ENCODE measurements around the gene PIP5K1B. TPM values are rescaled to one million over a fixed set of nuclear protein-coding genes. Genes with fewer than 3 reads are reported as not detected.

Gene PIP5K1B
- total and polyA plus RNA-seq, 4 donors: 0.09 to 30.9 (median 0.29) TPM

GRCh38 chr9:68898781-68899439 is 193.9 kb downstream of the PIP5K1B start:
- H3K4me1 ChIP-seq (ENCODE audit: control insufficient read depth in 4 of 4, insufficient read depth in 4 of 4, low read length in 3 of 4): peaks cover 0 to 2% (median 0%) of the 10 kb centered on the region in 4 donors
- H3K9ac ChIP-seq (ENCODE audit: low read depth in 1 of 2, low read length in 2 of 2): no peak overlapping the region
- DNase-seq (ENCODE audit: low spot score): no peak
- TF ChIP-seq RXRA (IDR thresholded peaks at IDR 0.05) (no peak), GABPA (IDR thresholded peaks at IDR 0.05 in 1 of 2, conservative IDR thresholded peaks at IDR 0.05 in 1 of 2) (no peak), SP1 (IDR thresholded peaks at IDR 0.05) (no peak), JUND (IDR thresholded peaks at IDR 0.05) (no peak), NR2F2 (IDR thresholded peaks at IDR 0.05) (no peak), TAF1 (conservative IDR thresholded peaks at IDR 0.05) (no peak), CTCF (IDR thresholded peaks at IDR 0.05; ENCODE audit: low read depth, low read length, missing input control) (no peak), HNF4G (IDR thresholded peaks at IDR 0.05) (no peak), RAD21 (IDR thresholded peaks at IDR 0.05) (no peak), FOXA2 (IDR thresholded peaks at IDR 0.05) (no peak), FOXA1 (IDR thresholded peaks at IDR 0.05) (no peak), MAX (IDR thresholded peaks at IDR 0.05) (no peak), HNF4A (conservative IDR thresholded peaks at IDR 0.05) (no peak), ZBTB33 (IDR thresholded peaks at IDR 0.05) (no peak), ATF3 (IDR thresholded peaks at IDR 0.05) (no peak), YY1 (IDR thresholded peaks at IDR 0.05) (no peak)
- no peaks in the 10 kb centered on the region for H3K27me3 ChIP-seq (ENCODE audit: control insufficient read depth in 4 of 4, insufficient read depth in 4 of 4, low read length in 3 of 4)
- no peaks in the 10 kb centered on the region for H3K9me3 ChIP-seq (ENCODE audit: control insufficient read depth in 4 of 4, low read length in 3 of 4)
- H3K27ac ChIP-seq (ENCODE audit: low read depth in 1 of 2, low read length in 2 of 2): no peak overlapping the region
- H3K36me3 ChIP-seq (ENCODE audit: control insufficient read depth in 4 of 4, insufficient read depth in 3 of 4, low read depth in 1 of 4, low read length in 3 of 4): no peaks in the 10 kb centered on the region
- WGBS: 53% methylated on average over 6 of the region's 6 CpGs
- H3K4me3 ChIP-seq (ENCODE audit: low read depth in 1 of 3, low read length in 3 of 3): no peak overlapping the region

GRCh38 chr9:68904454-68904853 is 199.4 kb downstream of the PIP5K1B start:
- no peaks in the 10 kb centered on the region for H3K27me3 ChIP-seq (ENCODE audit: control insufficient read depth in 4 of 4, insufficient read depth in 4 of 4, low read length in 3 of 4)
- 56% methylated on average over 6 of the region's 6 CpGs for WGBS

More at GRCh38 chr9:68904454-68904853, 199.4 kb downstream of the PIP5K1B start:
- Histone ChIP-seq H3K27ac (ENCODE audit: low read depth in 1 of 2, low read length in 2 of 2) (no peak overlapping the region), H3K36me3 (ENCODE audit: control insufficient read depth in 4 of 4, insufficient read depth in 3 of 4, low read depth in 1 of 4, low read length in 3 of 4) (no peaks in the 10 kb centered on the region), H3K4me3 (ENCODE audit: low read depth in 1 of 3, low read length in 3 of 3) (no peak overlapping the region), H3K4me1 (ENCODE audit: control insufficient read depth in 4 of 4, insufficient read depth in 4 of 4, low read length in 3 of 4) (no peaks in the 10 kb centered on the region), H3K9me3 (ENCODE audit: control insufficient read depth in 4 of 4, low read length in 3 of 4) (no peaks in the 10 kb centered on the region), H3K9ac (ENCODE audit: low read depth in 1 of 2, low read length in 2 of 2) (no peak overlapping the region)
- TF ChIP-seq YY1 (IDR thresholded peaks at IDR 0.05) (no peak), FOXA2 (IDR thresholded peaks at IDR 0.05) (no peak), TAF1 (conservative IDR thresholded peaks at IDR 0.05) (no peak), CTCF (IDR thresholded peaks at IDR 0.05; ENCODE audit: low read depth, low read length, missing input control) (no peak), ZBTB33 (IDR thresholded peaks at IDR 0.05) (no peak), RAD21 (IDR thresholded peaks at IDR 0.05) (no peak), GABPA (IDR thresholded peaks at IDR 0.05 in 1 of 2, conservative IDR thresholded peaks at IDR 0.05 in 1 of 2) (no peak)
- DNase-seq (ENCODE audit: low spot score): no peak
